ENCODE results near the gene NCBP3.

DNA sequence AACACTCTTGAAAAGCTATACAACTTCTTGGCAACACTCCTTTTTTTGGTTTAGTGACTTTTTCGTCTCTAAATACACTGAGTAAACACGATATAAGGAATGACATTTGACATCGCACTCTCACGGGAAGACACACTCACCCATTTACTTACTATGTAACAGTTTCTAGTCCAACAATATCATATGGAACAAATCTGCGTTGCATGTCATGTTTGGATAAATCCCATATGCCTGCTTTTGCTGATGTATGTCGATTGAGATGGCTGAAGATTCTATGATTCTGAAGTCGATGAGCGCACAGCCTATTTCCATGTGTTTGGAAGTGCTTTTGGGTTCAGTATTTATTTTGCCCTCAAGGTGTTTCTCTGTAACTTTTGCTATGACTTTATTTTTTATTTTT lies 63.3 kb downstream of the NCBP3 start:
- TF ChIP-seq GATA2 (IDR thresholded peaks at IDR 0.05; ENCODE audit: low read depth, low read length), result no peak
- TF ChIP-seq GATA3 (IDR thresholded peaks at IDR 0.05; ENCODE audit: low read depth, low read length), result no peak
